GM10847 (cell line): ENCODE data around the gene GSG1.

Experiments
- POLR2A ChIP-seq: IDR thresholded peaks from 2 replicates; pipeline ENCODE4 v1.6.1; 2011; ENCODE audit not compliant: insufficient read length; ENCODE audit errors: extremely low read depth

Gene GSG1

GRCh38 chr12:13127444-13127843 is 24.0 kb upstream of the GSG1 start:
- TF ChIP-seq POLR2A: no peak

- no peak for TF ChIP-seq POLR2A
These were observed 23.0 kb upstream of the GSG1 start for GRCh38 chr12:13126494-13126893.

GRCh38 chr12:13125996-13126395 is 22.5 kb upstream of the GSG1 start:
- TF ChIP-seq POLR2A: no peak

- no peak for TF ChIP-seq POLR2A
These were observed 21.4 kb upstream of the GSG1 start for GRCh38 chr12:13124656-13125505.

GRCh38 chr12:13121568-13121967 is 18.1 kb upstream of the GSG1 start:
- no peak for TF ChIP-seq POLR2A

GRCh38 chr12:13120413-13120812 is 16.9 kb upstream of the GSG1 start:
- no peak for TF ChIP-seq POLR2A

- no peak for TF ChIP-seq POLR2A
These were observed 16.4 kb upstream of the GSG1 start for GRCh38 chr12:13119826-13120225.

- TF ChIP-seq POLR2A: no peak
These were observed 13.6 kb upstream of the GSG1 start for GRCh38 chr12:13117029-13117428.

- no peak for TF ChIP-seq POLR2A
These were observed 12.8 kb upstream of the GSG1 start for GRCh38 chr12:13116259-13116658.

- no peak for TF ChIP-seq POLR2A
These were observed 11.0 kb upstream of the GSG1 start for GRCh38 chr12:13114251-13115052.

GRCh38 chr12:13112968-13113367 is 9.5 kb upstream of the GSG1 start:
- no peak for TF ChIP-seq POLR2A

- no peak for TF ChIP-seq POLR2A
These were observed 3.2 kb upstream of the GSG1 start for GRCh38 chr12:13106666-13107065.

- TF ChIP-seq POLR2A: no peak
These were observed 2.3 kb upstream of the GSG1 start for GRCh38 chr12:13105781-13106180.

- TF ChIP-seq POLR2A: no peak
These were observed 942 bp upstream of the GSG1 start for GRCh38 chr12:13104409-13104808.

GRCh38 chr12:13102461-13103195 is 839 bp downstream of the GSG1 start:
- no peak for TF ChIP-seq POLR2A
